HepG2 (cell line): ENCODE results near the gene POLDIP3. TPM values are rescaled to one million over a fixed set of nuclear protein-coding genes. Genes with fewer than 3 reads are reported as not detected.

Experiments
- MEIS1 ChIP-seq: sonication (generic); formaldehyde crosslinking; IDR thresholded peaks from 2 replicates; pipeline ENCODE4 v1.9.0; 2021; ENCODE audit warnings: mild to moderate bottlenecking, missing genetic modification reagents, moderate library complexity, borderline replicate concordance
- MTF2 ChIP-seq: sonication (generic); formaldehyde crosslinking; IDR thresholded peaks from 2 replicates; pipeline ENCODE4 v1.5.0; 2020; ENCODE audit warnings: missing genetic modification reagents, borderline replicate concordance
- PCBP1 ChIP-seq: fragments of 200-400 bp; formaldehyde crosslinking; IDR thresholded peaks from 2 replicates; pipeline ENCODE4 v1.6.1; 2017; ENCODE audit warnings: mild to moderate bottlenecking, low read depth, low read length, borderline replicate concordance
- TCF7L2 ChIP-seq: IDR thresholded peaks from 2 replicates; pipeline ENCODE4 v1.6.1; 2011; ENCODE audit warnings: mild to moderate bottlenecking, low read depth, low read length, moderate library complexity
- ZMYM2 ChIP-seq: sonication (generic); formaldehyde crosslinking; IDR thresholded peaks from 2 replicates; pipeline ENCODE4 v1.8.0; 2022; ENCODE audit warnings: mild to moderate bottlenecking, missing genetic modification reagents
- ZNF230 ChIP-seq: sonication (generic); formaldehyde crosslinking; IDR thresholded peaks from 2 replicates; pipeline ENCODE4 v1.4.0; 2020; ENCODE audit warnings: mild to moderate bottlenecking, missing genetic modification reagents
- ZNF24 ChIP-seq: fragments of 450-650 bp; IDR thresholded peaks from 2 replicates; pipeline ENCODE4 v1.6.1; 2017; ENCODE audit warnings: antibody characterized with exemption, mild to moderate bottlenecking
- ZNF432 ChIP-seq: sonication (generic); formaldehyde crosslinking; IDR thresholded peaks from 2 replicates; pipeline ENCODE4 v1.5.0; 2020; ENCODE audit warnings: missing genetic modification reagents, mild to moderate bottlenecking, borderline replicate concordance
- ZNF737 ChIP-seq: sonication (generic); formaldehyde crosslinking; IDR thresholded peaks from 2 replicates; pipeline ENCODE4 v1.5.0; 2020; ENCODE audit warnings: missing genetic modification reagents, mild to moderate bottlenecking, borderline replicate concordance
- ZNF878 ChIP-seq: sonication (generic); formaldehyde crosslinking; IDR thresholded peaks from 2 replicates; pipeline ENCODE4 v1.8.1; 2023; ENCODE audit warnings: mild to moderate bottlenecking, missing genetic modification reagents, moderate library complexity
- polyA plus RNA-seq, 8 experiments: library from polyadenylated mRNA; depleted of rRNA in 3 of 8; stranded (reverse) in 7 of 8; unstranded in 1 of 8; fragments of >200 nt; fragmentation: Illumina TruSeq in 4 of 8; extraction: Trizol in 4 of 8; gene quantifications; 2 replicates each; pipeline versions ENCODE4 v1.2.1 to v1.2.3, GENCODE V29; 2011 to 2016; ENCODE audit warnings: low read depth in 4 of 8, missing spikeins in 1 of 8, mixed read lengths in 1 of 8; ENCODE audit not compliant: insufficient read depth in 1 of 8
- total RNA-seq, 5 experiments: library from RNA; depleted of rRNA; stranded (reverse); fragments of >200 nt; fragmentation: Illumina TruSeq; extraction: Trizol; gene quantifications; 2 replicates each; pipeline ENCODE4 v1.2.3, GENCODE V29; 2016; ENCODE audit warnings: low read depth in 1 of 5
- TF ChIP-seq, protein P1 (sequence below): IDR thresholded peaks from 2 replicates; pipeline ENCODE4 v1.6.1; 2016; ENCODE audit warnings: low read depth
- TF ChIP-seq, protein P2 (sequence below): sonication (generic); formaldehyde crosslinking; IDR thresholded peaks from 2 replicates; pipeline ENCODE4 v1.5.0; 2020; ENCODE audit warnings: mild to moderate bottlenecking, missing genetic modification reagents
- TF ChIP-seq, protein P3 (sequence below): IDR thresholded peaks from 2 replicates; pipeline ENCODE4 v1.6.1; 2012; ENCODE audit warnings: inconsistent platforms
- TF ChIP-seq, protein P4 (sequence below): sonication (generic); formaldehyde crosslinking; IDR thresholded peaks from 2 replicates; pipeline ENCODE4 v1.4.0; 2020; ENCODE audit warnings: missing genetic modification reagents; ENCODE audit errors: not compliant biosample characterization
- TF ChIP-seq, protein P5 (sequence below): sonication (generic); formaldehyde crosslinking; IDR thresholded peaks from 2 replicates; pipeline ENCODE4 v1.8.0; 2022; ENCODE audit warnings: mild to moderate bottlenecking, missing genetic modification reagents
- TF ChIP-seq, protein P6 (sequence below): IDR thresholded peaks from 2 replicates; pipeline ENCODE4 v1.6.1; 2016; ENCODE audit warnings: mild to moderate bottlenecking
- TF ChIP-seq, protein P7 (sequence below): sonication (generic); formaldehyde crosslinking; IDR thresholded peaks from 2 replicates; pipeline ENCODE4 v1.4.0; 2020; ENCODE audit warnings: missing genetic modification reagents, borderline replicate concordance

Gene POLDIP3
- total and polyA plus RNA-seq, 2 of the 13 experiments (the other 11 are each of a cell fraction or from before 2014, with no cell fraction given), result 45.8 to 47.4 TPM

DNA sequence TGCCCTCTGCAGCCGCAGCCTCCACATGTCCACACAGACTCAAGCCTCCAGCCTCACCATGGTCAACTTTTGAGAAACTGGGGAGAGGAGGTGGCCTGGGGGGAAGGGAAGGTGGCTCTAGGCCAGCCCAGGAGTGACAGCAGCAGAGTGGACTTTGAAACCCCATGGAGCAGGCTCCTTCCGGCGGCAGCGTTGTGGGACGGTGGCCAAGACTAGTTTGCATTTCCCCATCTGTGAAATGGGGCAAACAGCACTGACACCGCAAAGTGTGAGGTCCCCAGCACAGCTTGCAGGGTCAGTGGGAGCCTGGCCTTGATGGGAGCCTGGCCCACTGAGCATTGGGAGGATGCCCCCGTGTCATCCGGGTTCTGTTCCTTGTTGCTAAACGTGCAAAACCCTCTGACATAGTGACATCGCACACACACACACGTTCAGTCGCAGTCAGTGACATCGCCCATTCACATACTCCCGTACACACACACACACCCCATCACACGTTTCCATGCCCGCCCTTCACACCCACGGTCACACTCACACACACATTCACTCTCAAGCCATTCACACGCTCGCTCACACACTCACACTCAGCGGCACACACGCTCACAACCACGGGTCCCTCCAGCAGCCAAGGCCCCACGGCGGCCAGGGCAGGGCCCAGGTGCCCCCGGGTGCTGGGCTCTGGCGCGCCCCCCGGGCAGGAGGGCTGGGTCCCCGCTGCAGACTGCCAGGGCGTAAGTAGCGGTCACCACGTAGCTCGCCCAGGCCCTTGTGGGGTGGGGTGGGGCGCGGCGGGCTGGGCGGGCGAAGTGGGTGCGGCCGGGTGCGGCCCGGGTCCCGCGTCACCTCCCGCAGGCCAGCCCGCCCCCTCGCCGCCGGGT lies 33.9 kb upstream of the POLDIP3 start (continued):
- TF ChIP-seq, protein P1, sequence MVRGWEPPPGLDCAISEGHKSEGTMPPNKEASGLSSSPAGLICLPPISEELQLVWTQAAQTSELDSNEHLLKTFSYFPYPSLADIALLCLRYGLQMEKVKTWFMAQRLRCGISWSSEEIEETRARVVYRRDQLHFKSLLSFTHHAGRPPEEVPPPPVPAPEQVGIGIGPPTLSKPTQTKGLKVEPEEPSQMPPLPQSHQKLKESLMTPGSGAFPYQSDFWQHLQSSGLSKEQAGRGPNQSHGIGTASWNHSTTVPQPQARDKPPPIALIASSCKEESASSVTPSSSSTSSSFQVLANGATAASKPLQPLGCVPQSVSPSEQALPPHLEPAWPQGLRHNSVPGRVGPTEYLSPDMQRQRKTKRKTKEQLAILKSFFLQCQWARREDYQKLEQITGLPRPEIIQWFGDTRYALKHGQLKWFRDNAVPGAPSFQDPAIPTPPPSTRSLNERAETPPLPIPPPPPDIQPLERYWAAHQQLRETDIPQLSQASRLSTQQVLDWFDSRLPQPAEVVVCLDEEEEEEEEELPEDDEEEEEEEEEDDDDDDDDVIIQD (CRISPR knock-in tag), result peak; percentile 65; the same call in 1 of the 2 replicates
- TF ChIP-seq, protein P2, sequence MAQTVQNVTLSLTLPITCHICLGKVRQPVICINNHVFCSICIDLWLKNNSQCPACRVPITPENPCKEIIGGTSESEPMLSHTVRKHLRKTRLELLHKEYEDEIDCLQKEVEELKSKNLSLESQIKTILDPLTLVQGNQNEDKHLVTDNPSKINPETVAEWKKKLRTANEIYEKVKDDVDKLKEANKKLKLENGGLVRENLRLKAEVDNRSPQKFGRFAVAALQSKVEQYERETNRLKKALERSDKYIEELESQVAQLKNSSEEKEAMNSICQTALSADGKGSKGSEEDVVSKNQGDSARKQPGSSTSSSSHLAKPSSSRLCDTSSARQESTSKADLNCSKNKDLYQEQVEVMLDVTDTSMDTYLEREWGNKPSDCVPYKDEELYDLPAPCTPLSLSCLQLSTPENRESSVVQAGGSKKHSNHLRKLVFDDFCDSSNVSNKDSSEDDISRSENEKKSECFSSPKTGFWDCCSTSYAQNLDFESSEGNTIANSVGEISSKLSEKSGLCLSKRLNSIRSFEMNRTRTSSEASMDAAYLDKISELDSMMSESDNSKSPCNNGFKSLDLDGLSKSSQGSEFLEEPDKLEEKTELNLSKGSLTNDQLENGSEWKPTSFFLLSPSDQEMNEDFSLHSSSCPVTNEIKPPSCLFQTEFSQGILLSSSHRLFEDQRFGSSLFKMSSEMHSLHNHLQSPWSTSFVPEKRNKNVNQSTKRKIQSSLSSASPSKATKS (CRISPR knock-in tag), result no peak; the same call in 1 of the 2 replicates
- TF ChIP-seq ZNF878 (CRISPR knock-in tag), result 0 out of 2 replicates have a peak, but pooled peaks have one; percentile 18
- peak; percentile 90 for TF ChIP-seq ZNF737 (CRISPR knock-in tag)
- TF ChIP-seq MEIS1 (CRISPR knock-in tag), result peak; percentile 77
- TF ChIP-seq, protein P3, sequence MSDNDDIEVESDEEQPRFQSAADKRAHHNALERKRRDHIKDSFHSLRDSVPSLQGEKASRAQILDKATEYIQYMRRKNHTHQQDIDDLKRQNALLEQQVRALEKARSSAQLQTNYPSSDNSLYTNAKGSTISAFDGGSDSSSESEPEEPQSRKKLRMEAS, result peak; percentile 81
- TF ChIP-seq, protein P4, sequence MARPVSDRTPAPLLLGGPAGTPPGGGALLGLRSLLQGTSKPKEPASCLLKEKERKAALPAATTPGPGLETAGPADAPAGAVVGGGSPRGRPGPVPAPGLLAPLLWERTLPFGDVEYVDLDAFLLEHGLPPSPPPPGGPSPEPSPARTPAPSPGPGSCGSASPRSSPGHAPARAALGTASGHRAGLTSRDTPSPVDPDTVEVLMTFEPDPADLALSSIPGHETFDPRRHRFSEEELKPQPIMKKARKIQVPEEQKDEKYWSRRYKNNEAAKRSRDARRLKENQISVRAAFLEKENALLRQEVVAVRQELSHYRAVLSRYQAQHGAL (CRISPR knock-in tag), result no peak
- TF ChIP-seq ZNF230 (CRISPR knock-in tag), result no peak
- no peak for TF ChIP-seq MTF2 (CRISPR knock-in tag)
- TF ChIP-seq TCF7L2, result no peak
- TF ChIP-seq ZNF24, result no peak
- TF ChIP-seq, protein P5, sequence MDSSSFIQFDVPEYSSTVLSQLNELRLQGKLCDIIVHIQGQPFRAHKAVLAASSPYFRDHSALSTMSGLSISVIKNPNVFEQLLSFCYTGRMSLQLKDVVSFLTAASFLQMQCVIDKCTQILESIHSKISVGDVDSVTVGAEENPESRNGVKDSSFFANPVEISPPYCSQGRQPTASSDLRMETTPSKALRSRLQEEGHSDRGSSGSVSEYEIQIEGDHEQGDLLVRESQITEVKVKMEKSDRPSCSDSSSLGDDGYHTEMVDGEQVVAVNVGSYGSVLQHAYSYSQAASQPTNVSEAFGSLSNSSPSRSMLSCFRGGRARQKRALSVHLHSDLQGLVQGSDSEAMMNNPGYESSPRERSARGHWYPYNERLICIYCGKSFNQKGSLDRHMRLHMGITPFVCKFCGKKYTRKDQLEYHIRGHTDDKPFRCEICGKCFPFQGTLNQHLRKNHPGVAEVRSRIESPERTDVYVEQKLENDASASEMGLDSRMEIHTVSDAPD, result peak; percentile 55; the same call in 1 of the 2 replicates
- no peak for TF ChIP-seq ZMYM2 (CRISPR knock-in tag)
- TF ChIP-seq ZNF432 (CRISPR knock-in tag), result no peak
- peak; percentile 90; the same call in 1 of the 2 replicates for TF ChIP-seq PCBP1
- TF ChIP-seq, protein P6, sequence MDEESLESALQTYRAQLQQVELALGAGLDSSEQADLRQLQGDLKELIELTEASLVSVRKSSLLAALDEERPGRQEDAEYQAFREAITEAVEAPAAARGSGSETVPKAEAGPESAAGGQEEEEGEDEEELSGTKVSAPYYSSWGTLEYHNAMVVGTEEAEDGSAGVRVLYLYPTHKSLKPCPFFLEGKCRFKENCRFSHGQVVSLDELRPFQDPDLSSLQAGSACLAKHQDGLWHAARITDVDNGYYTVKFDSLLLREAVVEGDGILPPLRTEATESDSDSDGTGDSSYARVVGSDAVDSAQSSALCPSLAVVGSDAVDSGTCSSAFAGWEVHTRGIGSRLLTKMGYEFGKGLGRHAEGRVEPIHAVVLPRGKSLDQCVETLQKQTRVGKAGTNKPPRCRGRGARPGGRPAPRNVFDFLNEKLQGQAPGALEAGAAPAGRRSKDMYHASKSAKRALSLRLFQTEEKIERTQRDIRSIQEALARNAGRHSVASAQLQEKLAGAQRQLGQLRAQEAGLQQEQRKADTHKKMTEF, result peak; percentile 80
- TF ChIP-seq, protein P7, sequence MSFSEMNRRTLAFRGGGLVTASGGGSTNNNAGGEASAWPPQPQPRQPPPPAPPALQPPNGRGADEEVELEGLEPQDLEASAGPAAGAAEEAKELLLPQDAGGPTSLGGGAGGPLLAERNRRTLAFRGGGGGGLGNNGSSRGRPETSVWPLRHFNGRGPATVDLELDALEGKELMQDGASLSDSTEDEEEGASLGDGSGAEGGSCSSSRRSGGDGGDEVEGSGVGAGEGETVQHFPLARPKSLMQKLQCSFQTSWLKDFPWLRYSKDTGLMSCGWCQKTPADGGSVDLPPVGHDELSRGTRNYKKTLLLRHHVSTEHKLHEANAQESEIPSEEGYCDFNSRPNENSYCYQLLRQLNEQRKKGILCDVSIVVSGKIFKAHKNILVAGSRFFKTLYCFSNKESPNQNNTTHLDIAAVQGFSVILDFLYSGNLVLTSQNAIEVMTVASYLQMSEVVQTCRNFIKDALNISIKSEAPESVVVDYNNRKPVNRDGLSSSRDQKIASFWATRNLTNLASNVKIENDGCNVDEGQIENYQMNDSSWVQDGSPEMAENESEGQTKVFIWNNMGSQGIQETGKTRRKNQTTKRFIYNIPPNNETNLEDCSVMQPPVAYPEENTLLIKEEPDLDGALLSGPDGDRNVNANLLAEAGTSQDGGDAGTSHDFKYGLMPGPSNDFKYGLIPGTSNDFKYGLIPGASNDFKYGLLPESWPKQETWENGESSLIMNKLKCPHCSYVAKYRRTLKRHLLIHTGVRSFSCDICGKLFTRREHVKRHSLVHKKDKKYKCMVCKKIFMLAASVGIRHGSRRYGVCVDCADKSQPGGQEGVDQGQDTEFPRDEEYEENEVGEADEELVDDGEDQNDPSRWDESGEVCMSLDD, result 0 out of 2 replicates have a peak, but pooled peaks have one; percentile 38
